Activated naive CD4-positive, alpha-beta T cell (primary cell): ENCODE results near the gene ITSN2.

ENCODE experiments used
- DNase-seq, 4 experiments: peaks; one replicate each; lab custom pipeline; 2025; lab: John Stamatoyannopoulos, UW

ITSN2 gene

GRCh38 chr2:24269265-24269664 lies 91.1 kb downstream of the ITSN2 start:
- DNase-seq: no peak

GRCh38 chr2:24265212-24265611 lies 95.1 kb downstream of the ITSN2 start:
- no peak for DNase-seq

DNA sequence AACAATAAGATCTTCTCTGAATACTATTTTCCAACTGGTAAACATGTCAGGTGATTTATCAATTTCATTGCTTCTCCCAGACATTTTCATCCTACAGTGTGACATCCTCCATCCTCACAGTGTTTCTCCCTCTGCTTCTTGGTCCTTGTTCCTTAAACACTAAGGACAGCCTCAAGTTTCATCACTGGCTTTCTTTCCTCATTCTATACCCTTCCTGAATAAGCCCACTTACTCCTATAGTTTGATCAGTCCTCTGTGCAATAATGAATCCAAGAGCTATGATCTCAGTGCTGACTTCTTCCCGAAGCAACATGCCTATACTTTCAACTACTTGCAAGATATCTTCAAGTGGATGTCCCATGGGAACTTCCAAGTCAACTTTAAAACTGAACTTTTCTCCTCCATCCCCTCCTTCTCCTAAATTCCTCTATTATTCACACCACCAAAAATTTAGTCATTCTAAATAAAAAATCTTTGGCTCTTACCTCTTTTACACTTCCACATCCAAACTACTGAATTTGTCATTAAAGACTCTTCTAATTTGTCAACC lies 97.8 kb downstream of the ITSN2 start:
- DNase-seq: no peak

GRCh38 chr2:24261441-24261840 lies 98.9 kb downstream of the ITSN2 start:
- no peak for DNase-seq

DNA sequence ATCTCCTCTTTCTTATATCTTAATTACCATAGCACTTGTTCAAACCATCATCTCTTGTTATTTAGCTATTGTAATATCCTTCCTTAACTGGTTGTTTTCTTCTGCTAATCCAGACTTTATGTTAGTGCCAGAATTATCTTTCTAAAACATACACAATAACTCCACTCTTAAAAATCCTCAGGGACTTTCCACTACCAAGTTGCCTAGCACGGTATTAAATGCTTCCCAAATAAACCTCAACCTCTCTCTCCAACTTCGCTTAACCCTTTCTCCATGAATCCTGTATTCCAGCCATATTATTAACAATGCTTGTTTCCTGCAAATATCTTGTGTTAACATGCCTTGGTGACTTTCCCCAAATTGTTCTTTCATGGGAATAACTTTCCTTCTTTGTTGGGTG lies 101.0 kb downstream of the ITSN2 start:
- no peak for DNase-seq

GRCh38 chr2:24258718-24259117 lies 101.6 kb downstream of the ITSN2 start:
- DNase-seq: no peak

- no peak for DNase-seq
Observed at GRCh38 chr2:24253303-24253919, 106.9 kb downstream of the ITSN2 start.

DNA sequence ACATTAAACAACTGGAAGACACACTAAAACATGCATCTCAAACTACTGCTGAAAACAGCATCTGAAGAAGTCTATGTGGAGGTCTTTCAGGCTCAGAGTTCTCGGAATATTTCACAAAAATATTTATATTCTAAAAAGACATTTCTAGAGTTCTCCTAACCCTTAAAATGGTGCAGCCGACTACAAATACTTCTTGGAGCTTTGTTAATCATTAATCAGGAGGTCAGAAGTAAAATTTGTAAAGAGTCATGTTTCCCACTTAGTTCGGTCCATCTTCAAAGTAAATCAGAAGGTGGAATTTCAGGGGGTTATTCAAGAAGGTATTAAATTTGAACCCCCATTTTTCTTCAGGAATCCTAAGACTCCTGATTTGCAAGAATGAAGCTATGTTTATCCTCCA lies 112.7 kb downstream of the ITSN2 start:
- DNase-seq: no peak

GRCh38 chr2:24247164-24247563 lies 113.2 kb downstream of the ITSN2 start:
- DNase-seq: no peak

- DNase-seq: no peak
Observed at GRCh38 chr2:24245986-24246776, 114.2 kb downstream of the ITSN2 start.

DNA sequence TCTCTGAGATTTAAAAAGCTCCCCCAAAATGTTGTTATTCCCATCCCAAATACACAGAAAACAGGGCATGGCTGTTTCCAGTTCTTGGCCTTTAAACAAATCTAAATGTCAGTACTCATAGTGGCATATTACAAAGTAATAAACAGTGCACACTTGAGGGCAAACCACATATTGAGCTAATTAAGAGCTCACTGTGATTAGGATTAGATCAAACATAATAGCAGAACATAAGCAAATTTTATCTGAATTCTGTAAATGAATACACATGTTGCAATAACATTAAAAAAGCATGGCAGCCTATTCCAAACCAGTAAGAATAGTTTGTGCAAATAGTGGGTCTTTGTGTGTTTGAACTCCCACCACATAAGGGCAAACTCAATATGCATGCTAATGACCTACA lies 118.8 kb downstream of the ITSN2 start:
- DNase-seq: no peak

GRCh38 chr2:24239553-24239952 lies 120.8 kb downstream of the ITSN2 start:
- no peak for DNase-seq

GRCh38 chr2:24238158-24238557 lies 122.2 kb downstream of the ITSN2 start:
- DNase-seq: no peak

DNA sequence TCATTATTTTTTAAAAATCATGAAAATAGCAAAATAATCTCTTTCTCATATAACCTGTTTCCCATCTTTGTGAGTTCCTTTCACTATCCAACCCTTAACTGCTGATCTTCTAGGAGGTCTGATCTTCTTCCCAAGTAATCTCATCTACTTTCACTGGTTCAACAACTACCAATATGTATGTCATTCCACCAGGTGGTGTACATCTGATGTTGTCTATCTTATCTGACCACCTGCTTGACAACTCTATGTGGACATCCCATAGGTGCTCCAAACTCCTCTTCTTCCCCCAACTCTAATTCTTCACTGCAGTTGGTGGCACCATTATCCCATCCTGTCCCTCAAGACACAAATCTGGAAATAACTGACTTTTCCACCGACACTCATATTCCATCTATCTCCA lies 123.0 kb downstream of the ITSN2 start:
- no peak for DNase-seq

DNA sequence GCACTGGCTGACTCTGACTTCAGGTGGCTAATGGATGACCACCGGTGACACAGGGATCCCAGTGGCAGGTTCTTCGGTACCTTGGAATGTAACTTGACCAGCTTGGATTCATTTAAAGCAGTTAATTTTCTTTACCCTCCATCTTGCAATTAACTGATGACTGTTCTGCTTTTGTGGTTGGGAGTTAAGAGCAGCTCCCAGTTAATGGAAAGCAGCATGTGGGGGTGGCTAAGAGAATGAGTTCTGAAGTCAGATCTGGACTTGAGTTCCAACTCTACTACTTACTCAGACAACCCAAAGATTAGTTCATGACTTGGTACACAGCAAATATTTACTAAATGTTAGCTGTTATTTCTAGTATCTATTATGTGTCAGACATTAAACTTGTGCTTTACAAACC lies 127.0 kb downstream of the ITSN2 start:
- no peak for DNase-seq

DNA sequence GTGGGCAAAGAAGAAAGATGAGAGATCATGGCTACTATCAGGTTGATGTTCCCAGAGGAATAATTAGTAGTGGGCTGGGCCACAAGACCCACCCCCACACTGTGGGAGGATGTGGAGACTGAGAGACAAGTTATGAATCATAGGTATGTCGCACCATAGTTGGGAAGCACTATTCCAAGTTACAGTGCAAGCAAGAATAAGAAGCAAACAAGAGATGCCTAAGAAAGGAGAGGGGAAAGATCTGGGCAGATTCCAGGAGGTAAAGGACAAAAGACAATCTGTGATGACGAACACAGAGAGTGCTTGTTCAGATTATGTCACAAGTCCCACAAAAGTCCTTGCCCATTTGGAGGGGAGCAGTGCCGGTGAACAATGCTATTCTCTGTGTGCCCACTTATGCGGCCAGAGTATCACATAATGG lies 128.9 kb downstream of the ITSN2 start:
- DNase-seq: no peak

DNA sequence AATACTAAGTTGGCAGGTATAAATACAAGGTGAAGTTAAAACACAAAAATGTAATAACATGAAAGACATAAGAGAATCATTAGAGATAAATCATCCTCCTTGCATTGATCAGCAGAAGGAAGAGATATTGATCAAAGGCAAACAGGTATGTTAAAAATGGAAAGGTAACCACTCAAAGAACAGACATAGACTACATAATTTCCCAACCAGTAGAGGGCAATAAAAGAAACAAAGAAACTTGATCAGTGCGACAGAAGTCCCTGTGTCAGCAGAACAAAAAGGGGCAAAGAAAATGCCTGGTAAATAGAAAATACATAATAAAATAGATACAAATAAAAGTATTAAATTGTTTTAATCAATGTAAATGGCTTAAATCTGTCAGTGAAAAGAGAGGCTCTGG lies 131.9 kb downstream of the ITSN2 start:
- no peak for DNase-seq

- no peak for DNase-seq
Observed at GRCh38 chr2:24225499-24226242, 134.7 kb downstream of the ITSN2 start.

- no peak for DNase-seq
Observed at GRCh38 chr2:24222946-24223345, 137.4 kb downstream of the ITSN2 start.

- DNase-seq: no peak
Observed at GRCh38 chr2:24221343-24222050, 138.8 kb downstream of the ITSN2 start.

DNA sequence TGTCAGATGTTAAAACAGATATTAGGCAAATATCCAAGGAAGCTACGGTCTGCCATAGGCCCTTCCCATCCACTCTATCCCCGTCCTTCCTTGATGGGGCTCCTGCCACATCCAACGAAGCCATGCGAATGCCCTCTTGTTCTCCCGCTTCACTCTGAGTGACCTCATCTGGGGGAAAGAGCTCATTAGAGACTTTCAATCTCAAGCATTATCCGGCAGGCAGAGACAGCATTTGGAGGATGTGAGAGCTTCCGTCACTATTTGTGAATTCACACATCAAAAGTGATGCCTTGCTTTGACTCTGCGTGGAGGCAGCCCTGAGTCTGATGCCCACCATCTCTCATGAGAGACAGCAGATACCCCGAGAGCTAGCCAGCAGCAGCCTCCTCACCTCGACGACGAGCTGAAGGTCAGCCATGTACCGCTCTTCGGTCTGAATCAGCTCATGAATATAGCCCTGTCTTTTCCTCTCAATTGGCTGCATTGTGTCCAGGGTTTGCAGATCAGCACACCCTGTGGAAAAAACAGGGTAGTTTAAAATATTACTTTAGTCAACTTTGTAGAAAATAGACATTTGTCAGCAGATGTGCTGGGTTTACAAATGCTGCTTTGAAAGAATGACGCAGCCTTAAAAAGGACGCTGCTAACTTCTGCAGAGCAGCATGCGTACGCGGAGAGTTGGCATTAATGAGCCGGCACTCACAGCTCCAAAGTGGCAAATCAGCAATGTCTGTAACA lies 139.6 kb downstream of the ITSN2 start:
- DNase-seq: no peak
